ENCODE results near the gene ADAMTS16.

DNA sequence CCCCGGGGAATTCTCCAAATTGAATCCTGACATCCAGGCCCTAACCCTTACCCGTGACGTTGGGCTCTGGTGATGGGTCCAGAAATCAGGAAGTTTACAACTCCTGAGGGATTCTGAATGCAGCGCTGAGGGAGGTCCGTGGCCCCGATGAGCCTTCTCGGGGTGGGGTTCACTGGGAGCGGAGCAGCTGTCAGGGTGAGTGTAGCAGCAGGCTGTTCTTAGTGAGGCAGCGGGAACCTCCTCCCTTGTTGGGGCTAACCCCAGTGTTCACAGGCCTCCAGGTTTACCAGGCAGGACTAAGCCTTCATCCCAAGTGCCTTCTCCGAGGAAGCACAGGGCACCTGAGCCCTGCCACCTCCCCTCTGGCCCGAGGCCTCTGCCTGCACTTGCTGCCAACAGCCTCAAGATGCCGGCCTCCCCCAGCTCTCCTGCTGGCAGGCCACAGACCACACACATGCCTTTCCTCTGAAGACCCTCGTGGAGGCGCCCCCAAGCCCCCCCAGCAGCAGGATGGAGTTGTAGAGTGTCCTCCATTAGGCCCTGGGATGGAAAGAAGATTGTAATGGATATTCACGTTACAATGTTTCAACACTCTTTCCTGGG lies 7.3 kb upstream of the ADAMTS16 start:
- no peak for TF ChIP-seq POLR2AphosphoS5 (IDR thresholded peaks at IDR 0.05)
- TF ChIP-seq CTCF (IDR thresholded peaks at IDR 0.05) = no peak
- no peak for TF ChIP-seq POLR2A (IDR thresholded peaks at IDR 0.05)
- TF ChIP-seq EP300 (IDR thresholded peaks at IDR 0.05) = no peak
